WERI-Rb-1 (cell line): Measurements from ENCODE around the gene NAP1L4.

ENCODE experiments used
- DNase-seq: peaks from one replicate; pipeline ENCODE4 v3.0.0-alpha.2; 2020
- H3K27ac ChIP-seq: fragments of 250-450 bp; sonication (Bioruptor Pico); 2 replicates; pipeline ENCODE4 v1.5.1; 2020; ENCODE audit warnings: mild to moderate bottlenecking, moderate library complexity
- H3K27me3 ChIP-seq: fragments of 250-450 bp; sonication (Bioruptor Pico); 2 replicates; pipeline ENCODE4 v1.5.1; 2021; ENCODE audit warnings: mild to moderate bottlenecking, low read depth, moderate library complexity; ENCODE audit not compliant: insufficient read depth, severe bottlenecking
- H3K36me3 ChIP-seq: fragments of 250-450 bp; sonication (Bioruptor Pico); 2 replicates; pipeline ENCODE4 v1.5.1; 2020; ENCODE audit warnings: mild to moderate bottlenecking, moderate library complexity
- H3K4me3 ChIP-seq: 2 replicates; pipeline ENCODE4 v1.5.1; 2011; ENCODE audit warnings: low read depth, mild to moderate bottlenecking, control low read depth, low read length
- H3K9me3 ChIP-seq: fragments of 250-450 bp; sonication (Bioruptor Pico); 2 replicates; pipeline ENCODE4 v1.5.1; 2021; ENCODE audit warnings: mild to moderate bottlenecking, moderate library complexity; ENCODE audit not compliant: severe bottlenecking
- TF ChIP-seq, protein P1 (sequence below): IDR thresholded peaks from 2 replicates; pipeline ENCODE4 v1.5.1; 2011; ENCODE audit warnings: low read depth, mild to moderate bottlenecking, control low read depth, inconsistent platforms, low read length

Gene NAP1L4

DNA sequence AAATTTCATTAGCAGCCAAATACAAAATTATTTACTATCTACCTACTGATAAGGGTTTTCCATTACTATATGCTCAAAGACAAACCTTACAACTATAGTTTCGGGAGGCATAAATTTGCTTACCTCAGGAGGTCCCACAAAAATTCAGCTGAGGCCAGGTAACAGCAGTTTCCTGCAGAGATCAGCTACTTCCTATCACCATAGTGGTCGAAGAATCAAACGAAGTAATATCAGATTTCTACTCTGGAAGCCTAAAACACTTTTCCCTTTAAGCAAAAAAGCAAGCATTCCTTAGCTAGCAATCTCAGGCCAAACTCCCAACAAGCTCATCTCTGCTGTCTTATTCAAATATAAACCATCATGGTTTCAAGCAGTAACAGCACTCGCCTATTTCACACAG is 3.1 kb downstream of the NAP1L4 start:
- TF ChIP-seq, protein P1, sequence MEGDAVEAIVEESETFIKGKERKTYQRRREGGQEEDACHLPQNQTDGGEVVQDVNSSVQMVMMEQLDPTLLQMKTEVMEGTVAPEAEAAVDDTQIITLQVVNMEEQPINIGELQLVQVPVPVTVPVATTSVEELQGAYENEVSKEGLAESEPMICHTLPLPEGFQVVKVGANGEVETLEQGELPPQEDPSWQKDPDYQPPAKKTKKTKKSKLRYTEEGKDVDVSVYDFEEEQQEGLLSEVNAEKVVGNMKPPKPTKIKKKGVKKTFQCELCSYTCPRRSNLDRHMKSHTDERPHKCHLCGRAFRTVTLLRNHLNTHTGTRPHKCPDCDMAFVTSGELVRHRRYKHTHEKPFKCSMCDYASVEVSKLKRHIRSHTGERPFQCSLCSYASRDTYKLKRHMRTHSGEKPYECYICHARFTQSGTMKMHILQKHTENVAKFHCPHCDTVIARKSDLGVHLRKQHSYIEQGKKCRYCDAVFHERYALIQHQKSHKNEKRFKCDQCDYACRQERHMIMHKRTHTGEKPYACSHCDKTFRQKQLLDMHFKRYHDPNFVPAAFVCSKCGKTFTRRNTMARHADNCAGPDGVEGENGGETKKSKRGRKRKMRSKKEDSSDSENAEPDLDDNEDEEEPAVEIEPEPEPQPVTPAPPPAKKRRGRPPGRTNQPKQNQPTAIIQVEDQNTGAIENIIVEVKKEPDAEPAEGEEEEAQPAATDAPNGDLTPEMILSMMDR = no peak
- Histone ChIP-seq H3K36me3 (peaks cover 26% of the 10 kb centered on the region), H3K4me3 (no peak overlapping the region), H3K27ac (no peak overlapping the region), H3K9me3 (no peaks in the 10 kb centered on the region), H3K27me3 (no peaks in the 10 kb centered on the region)
- DNase-seq = no peak

DNA sequence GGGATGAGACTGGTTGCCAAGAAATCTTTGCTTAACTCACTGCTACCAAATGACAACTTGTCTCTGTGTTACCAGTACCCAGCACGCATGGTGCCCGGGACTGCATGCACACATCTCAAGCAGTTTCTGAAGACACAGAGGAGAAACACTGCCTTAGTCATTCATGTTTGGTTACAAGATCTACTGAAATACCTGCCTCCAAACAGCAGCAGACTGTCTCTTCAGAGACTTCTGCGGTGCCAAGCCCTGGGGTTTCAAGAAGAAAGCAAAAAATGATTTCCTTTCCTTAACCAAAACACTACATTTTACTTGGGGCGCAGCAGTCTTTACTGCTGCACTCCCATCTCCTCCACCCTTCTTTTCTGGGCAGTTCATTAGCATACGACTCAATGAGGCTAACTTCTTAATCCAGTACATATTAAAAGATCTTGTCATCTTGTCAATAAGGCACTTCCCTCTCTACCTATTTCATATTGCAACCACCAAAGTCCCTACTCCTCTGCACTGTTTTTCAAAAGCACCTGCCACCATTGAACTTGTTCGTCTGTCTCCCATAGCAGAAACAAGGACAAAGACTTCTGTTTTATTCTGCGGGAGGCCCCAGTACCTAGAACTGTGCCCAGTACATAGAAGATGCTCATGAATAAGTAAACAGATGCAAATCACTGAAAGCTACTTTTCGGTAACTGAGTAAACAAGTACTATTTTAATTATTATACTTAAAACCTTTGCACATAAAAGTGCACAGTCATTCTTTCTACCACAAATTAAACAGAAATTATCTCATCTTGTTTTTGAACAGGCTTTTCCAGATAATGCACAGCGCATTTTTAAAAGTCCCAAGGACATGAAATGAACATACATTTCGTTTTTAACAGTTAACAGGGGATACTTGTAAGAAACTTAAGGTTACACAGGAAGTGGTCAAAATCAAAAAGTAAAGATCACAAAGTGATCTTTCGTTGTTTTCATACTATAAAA is 4.0 kb downstream of the NAP1L4 start:
- no peaks in the 10 kb centered on the region for H3K9me3 ChIP-seq
- H3K27me3 ChIP-seq = no peaks in the 10 kb centered on the region
- H3K36me3 ChIP-seq = peaks cover 26% of the 10 kb centered on the region
- H3K4me3 ChIP-seq = no peak overlapping the region
- H3K27ac ChIP-seq = no peak overlapping the region
- DNase-seq = no peak
- TF ChIP-seq, protein P1 = no peak

DNA sequence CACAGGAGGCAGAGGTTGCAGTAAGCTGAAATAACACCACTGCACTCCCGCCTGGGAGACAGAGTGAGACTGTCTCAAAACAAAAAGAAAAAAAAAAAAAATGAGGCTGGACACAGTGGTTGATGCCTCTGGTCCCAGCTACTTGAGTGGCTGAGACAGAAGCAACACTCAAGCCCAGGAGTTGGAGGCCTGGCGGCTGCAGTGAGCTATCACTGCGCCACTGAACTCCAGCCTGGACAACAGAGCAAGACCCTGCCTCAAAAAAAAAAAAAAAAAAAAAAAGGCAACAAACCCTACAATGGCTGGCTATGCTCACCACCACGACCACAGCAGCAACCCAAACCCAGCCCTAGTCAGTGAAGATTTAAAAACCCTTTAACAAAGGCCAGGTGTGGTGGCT is 8.2 kb downstream of the NAP1L4 start:
- TF ChIP-seq, protein P1 = no peak
- no peaks in the 10 kb centered on the region for H3K9me3 ChIP-seq
- no peak for DNase-seq
- peaks cover 52% of the 10 kb centered on the region for H3K36me3 ChIP-seq
- H3K4me3 ChIP-seq = no peak overlapping the region
- no peaks in the 10 kb centered on the region for H3K27me3 ChIP-seq
- H3K27ac ChIP-seq = no peak overlapping the region

DNA sequence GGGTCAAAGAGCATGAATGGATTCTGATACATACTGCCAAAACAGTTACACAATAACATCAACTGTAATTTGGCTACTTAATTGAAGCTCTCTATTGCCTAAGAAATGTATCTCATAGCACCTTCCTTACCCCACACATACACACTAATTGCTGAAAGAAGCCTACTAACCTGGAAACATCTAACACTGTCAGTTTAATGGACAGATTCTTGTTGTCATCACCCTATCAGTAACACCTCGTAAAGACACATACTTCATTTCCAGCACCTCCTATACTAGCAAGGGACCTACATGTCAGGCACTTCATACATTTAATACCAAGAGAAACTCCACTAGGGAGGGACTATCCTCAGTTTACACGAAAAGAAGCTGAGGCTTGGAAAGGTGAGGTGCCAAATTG is 9.9 kb downstream of the NAP1L4 start:
- TF ChIP-seq, protein P1 = no peak
- Histone ChIP-seq H3K9me3 (no peaks in the 10 kb centered on the region), H3K27ac (no peak overlapping the region), H3K4me3 (no peak overlapping the region), H3K27me3 (no peaks in the 10 kb centered on the region), H3K36me3 (peaks cover 63% of the 10 kb centered on the region)
- no peak for DNase-seq

DNA sequence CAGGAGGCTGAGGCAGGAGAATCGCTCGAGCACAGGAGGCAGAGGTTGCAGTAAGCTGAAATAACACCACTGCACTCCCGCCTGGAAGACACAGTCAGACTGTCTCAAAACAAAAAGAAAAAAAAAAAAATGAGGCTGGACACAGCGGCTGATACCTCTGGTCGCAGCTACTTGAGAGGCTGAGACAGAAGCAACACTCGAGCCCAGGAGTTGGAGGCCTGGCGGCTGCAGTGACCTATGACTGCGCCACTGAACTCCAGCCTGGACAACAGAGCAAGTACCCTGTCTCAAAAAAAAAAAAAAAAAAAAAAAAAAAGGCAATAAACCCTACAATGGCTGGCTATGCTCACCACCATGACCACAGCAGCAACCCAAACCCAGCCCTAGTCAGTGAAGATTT is 11.0 kb downstream of the NAP1L4 start:
- Histone ChIP-seq H3K4me3 (no peak overlapping the region), H3K27ac (no peak overlapping the region), H3K9me3 (no peaks in the 10 kb centered on the region), H3K27me3 (no peaks in the 10 kb centered on the region), H3K36me3 (peaks cover 67% of the 10 kb centered on the region)
- TF ChIP-seq, protein P1 = no peak
- DNase-seq = no peak
